Activated CD8-positive, alpha-beta memory T cell treated with anti-CD3 and anti-CD28 coated beads for 4 hours (primary cell): ENCODE measurements around the gene NDUFS7.
"Not testable (repeated sequence)": the region's sequence is repeated elsewhere in the genome, so short reads cannot be mapped to it uniquely, and the experiment has no call there.

Experiments used
- DNase-seq, 2 donors: peaks; one replicate each; pipeline ENCODE4 v3.0.0-alpha.2; 2020; ENCODE audit warnings: low read depth in 2 of 2

The NDUFS7 gene

DNA sequence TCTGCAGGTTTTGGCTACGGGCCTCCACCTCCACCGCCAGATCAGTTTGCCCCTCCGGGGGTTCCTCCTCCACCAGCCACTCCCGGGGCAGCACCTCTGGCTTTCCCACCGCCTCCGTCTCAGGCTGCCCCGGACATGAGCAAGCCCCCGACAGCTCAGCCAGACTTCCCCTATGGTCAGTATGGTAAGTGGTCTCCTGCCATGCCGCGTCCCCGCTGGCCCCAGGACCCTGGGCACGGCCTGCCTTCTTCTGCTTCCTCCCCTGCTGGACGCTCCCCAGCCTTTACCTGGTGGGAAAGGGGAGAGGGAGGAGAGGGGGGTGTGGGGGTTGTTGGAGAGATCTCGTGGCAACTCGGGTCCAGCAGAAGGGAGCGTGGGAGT is 48.8 kb downstream of the NDUFS7 start:
- no peak for DNase-seq

- DNase-seq = no peak
Observed at GRCh38 chr19:1433119-1434039, 49.7 kb downstream of the NDUFS7 start.

DNA sequence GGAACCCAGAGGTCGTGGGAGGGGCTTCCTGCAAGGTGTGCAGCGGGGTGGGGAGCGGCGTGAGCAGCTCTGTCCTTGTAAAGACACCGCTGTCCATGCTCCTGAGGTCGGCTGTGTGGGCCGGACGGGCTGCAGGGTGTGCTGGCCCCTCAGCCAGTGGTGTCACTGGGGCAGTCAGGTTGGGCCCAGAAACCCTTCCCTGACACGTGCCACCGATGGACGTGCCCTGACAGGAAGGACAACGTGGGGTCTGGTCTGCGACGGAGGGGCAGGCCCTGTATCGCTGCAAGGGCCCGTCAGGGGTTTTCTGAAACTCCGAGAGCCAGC is 50.3 kb downstream of the NDUFS7 start:
- no peak for DNase-seq

DNA sequence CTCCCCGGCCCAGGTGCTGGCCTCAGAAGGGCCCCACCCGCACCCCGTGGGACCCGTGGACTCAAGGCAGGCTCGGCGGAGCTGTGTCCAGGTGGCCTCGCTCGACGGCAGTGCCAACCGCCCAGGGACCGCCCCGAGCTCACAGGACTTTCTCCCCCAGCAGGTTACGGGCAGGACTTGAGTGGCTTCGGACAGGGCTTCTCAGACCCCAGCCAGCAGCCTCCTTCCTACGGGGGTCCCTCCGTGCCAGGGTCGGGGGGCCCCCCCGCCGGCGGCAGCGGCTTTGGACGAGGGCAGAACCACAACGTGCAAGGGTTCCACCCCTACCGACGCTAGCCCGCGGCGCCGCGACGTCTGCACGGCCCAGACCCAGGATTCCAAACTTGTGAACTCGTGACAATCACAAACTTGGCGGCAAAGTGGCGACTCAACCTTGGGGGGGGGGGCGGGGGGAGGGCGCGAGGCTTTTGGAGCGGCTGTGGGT is 50.9 kb downstream of the NDUFS7 start:
- no peak for DNase-seq

DNA sequence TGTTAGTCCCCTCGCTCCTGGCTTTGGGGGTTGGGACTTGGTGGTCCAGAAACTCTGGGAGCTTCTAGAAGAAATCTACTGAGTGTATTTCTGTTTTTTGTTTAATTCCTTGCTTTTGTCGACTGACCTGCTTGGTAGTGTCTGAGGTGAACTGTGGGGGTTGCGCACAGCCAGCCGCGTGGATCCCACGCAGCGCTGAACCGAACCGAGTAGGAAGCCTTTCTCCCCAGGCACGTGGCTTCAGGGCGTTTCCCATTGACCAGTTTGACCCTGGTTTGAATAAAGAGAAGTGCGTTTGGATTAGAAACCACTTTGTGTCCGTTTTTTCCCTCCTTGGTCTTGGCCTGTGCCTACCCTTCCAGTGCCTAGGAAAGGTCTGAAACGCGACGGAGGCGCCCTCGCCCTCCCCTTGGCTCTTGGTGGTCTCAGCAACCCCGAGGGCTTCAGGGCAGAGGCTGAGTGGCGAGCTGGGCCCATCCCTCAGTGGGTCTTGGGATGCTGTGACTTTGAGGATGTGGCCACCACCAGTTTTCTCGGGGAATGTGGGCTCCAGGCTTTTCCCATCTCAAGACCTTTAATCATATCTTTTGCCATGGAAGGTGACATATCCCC is 51.8 kb downstream of the NDUFS7 start:
- DNase-seq = no peak

- DNase-seq = no peak
Observed at GRCh38 chr19:1437609-1438008, 53.9 kb downstream of the NDUFS7 start.

- DNase-seq = peak; percentile 87 to 91
Observed at GRCh38 chr19:1438035-1438932, 54.6 kb downstream of the NDUFS7 start, which contains the start of gene RPS15. TSS of gene RPS15 (plus strand) at chr19:1438396. CDS start at chr19:1438426, 30 bp downstream.

GRCh38 chr19:1438933-1439354 is 55.2 kb downstream of the NDUFS7 start:
- DNase-seq = no peak

GRCh38 chr19:1439525-1440417 is 56.1 kb downstream of the NDUFS7 start:
- not testable (repeated sequence) for DNase-seq

DNA sequence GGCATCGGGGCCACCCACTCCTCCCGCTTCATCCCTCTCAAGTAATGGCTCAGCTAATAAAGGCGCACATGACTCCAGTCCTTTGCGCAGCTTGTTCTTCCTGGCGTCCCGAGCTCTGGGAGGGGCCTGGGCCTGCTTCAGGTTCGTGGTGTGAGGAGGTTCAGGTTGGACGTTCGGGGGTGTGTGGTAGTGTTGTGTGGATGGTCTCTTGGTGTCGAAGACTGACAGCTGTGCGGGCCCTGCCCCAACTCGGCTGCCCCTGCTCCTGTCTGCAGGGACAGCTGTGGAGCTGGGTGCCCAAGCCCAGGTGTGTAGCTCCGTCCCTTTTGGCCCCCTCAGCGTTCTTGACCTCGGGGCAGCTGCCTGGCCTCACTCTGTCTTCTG is 56.7 kb downstream of the NDUFS7 start:
- DNase-seq = no peak

GRCh38 chr19:1441022-1441426 is 57.3 kb downstream of the NDUFS7 start:
- no peak for DNase-seq

DNA sequence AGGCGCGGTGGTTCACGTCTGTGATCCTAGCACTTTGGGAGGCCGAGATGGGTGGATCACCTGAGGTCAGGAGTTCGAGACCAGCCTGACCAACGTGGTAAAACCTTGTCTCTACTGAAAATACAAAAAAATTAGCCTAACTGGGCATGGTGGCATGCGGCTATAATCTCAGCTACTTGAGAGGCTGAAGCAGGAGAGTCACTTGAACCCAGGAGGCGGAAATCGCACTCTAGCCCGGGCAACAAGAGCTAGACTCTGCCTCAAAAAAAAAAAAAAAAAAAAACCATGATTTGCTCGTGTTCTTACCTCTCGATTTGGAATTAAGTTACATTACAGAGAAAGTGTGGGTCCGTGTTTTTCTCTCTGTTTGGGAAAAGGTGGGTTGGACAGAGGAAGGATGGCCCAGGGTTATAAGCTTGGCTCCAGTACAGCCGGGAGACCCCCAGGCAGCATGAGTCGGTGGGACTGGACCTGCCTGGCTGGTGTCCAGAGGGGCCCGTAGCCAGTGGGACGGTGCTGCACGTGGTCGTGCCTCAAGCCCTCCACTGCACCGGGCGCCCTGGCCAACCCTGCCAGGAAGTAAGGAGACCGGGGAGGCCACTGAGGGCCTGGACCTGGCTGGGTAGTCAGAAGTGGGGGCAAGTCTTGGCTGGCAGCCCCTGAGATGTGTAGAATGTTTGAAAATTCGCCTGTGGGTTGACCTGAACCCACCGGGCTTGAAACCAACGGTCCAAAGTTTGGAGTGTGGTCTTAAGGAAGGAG is 58.2 kb downstream of the NDUFS7 start:
- no peak for DNase-seq
